ENCODE results near the gene ATXN7L1. TPM values are rescaled to one million over a fixed set of nuclear protein-coding genes. Genes with fewer than 3 reads are reported as not detected.
A peak's percentile ranks its signal among the peaks of the same experiment; 100 is the strongest.

Gene ATXN7L1
- total RNA-seq, 1 donor from 2014 or later, result 20.6 TPM

DNA sequence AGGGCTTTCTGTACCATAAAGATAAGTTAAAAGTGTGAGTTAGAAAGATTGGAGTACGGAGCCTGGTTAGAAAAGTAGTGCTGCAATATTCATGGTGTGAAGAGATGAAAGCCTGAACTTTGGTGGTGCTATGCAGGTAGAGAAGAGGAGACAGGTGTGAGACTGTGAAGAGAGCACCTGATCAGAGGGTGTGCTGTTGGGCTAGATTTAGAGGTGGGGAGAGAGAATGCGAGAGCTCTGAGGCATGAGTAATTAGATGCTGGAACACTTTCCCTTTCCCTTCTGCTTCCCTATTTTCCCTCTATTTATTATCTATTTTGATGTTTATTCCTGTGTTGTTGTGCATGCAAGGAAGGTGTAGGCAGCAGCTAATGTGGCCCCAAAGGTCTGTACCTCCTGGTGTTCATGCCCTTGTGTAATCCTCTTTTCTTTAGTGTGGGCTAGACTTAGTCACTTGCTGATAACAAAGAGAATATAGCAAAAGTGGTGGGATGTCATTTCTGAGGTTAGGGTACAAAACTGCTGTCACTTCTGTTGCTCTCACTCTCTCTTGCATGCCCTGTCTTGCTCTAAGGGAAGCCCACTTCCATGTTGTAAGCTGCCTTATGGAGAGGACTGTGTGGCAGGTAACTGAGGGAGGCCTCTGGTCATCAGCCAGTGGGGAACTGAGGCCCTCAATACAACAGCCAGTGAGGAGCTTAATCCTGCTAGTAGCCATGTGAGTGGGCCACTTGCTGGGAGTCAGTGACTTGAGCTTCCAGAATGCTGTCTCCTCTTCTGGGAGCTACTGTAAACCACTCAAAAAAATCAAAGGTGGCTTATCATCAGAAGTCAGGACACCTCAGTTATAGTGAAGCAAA, 2.6 kb upstream of the ATXN7L1 start:
- Mint-ChIP-seq H3K27me3 (ENCODE audit: unreplicated experiment) (peaks cover 9% of the 10 kb centered on the region), H3K36me3 (ENCODE audit: unreplicated experiment) (no peaks in the 10 kb centered on the region), H3K4me1 (ENCODE audit: low read depth, unreplicated experiment) (peaks cover 35% of the 10 kb centered on the region)

DNA sequence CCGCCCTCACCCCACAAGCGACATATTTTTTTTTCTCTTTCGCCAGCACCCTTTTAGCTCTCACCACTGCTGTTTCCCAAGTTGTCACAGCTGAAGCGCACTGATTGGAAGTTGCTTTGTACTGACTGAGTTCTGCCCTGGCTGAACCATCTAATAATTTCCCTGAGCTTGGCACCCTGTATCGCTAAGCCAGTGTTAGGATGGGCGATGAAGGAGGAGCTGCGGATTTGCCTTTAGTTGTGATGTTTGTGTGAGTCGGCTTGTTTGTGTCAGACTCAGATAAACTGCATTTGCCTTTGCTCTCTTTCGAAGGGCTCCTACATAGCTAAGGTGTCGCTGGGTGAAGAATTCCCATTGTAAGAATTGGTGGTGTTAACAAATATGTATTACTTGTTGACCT, 1.3 kb upstream of the ATXN7L1 start:
- Mint-ChIP-seq H3K4me3 (ENCODE audit: unreplicated experiment) (peak overlapping the region; percentile 95), H3K36me3 (ENCODE audit: unreplicated experiment) (no peaks in the 10 kb centered on the region), H3K9me3 (ENCODE audit: unreplicated experiment) (peaks cover 6% of the 10 kb centered on the region), H3K27ac (ENCODE audit: unreplicated experiment) (peak overlapping the region; percentile 91), H3K27me3 (ENCODE audit: unreplicated experiment) (peaks cover 9% of the 10 kb centered on the region), H3K4me1 (ENCODE audit: low read depth, unreplicated experiment) (peaks cover 35% of the 10 kb centered on the region)
- no peak for DNase-seq
- TF ChIP-seq, protein P1, sequence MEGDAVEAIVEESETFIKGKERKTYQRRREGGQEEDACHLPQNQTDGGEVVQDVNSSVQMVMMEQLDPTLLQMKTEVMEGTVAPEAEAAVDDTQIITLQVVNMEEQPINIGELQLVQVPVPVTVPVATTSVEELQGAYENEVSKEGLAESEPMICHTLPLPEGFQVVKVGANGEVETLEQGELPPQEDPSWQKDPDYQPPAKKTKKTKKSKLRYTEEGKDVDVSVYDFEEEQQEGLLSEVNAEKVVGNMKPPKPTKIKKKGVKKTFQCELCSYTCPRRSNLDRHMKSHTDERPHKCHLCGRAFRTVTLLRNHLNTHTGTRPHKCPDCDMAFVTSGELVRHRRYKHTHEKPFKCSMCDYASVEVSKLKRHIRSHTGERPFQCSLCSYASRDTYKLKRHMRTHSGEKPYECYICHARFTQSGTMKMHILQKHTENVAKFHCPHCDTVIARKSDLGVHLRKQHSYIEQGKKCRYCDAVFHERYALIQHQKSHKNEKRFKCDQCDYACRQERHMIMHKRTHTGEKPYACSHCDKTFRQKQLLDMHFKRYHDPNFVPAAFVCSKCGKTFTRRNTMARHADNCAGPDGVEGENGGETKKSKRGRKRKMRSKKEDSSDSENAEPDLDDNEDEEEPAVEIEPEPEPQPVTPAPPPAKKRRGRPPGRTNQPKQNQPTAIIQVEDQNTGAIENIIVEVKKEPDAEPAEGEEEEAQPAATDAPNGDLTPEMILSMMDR (IDR thresholded peaks at IDR 0.05; ENCODE audit: partially characterized antibody, unreplicated experiment), result no peak

More for the DNA sequence above, 2.6 kb upstream of the ATXN7L1 start:
- DNase-seq, result no peak
- TF ChIP-seq, protein P1 (IDR thresholded peaks at IDR 0.05; ENCODE audit: partially characterized antibody, unreplicated experiment), result no peak
- Mint-ChIP-seq H3K27ac (ENCODE audit: unreplicated experiment) (peak overlapping the region; percentile 91), H3K9me3 (ENCODE audit: unreplicated experiment) (peaks cover 6% of the 10 kb centered on the region), H3K4me3 (ENCODE audit: unreplicated experiment) (peak overlapping the region; percentile 95)

DNA sequence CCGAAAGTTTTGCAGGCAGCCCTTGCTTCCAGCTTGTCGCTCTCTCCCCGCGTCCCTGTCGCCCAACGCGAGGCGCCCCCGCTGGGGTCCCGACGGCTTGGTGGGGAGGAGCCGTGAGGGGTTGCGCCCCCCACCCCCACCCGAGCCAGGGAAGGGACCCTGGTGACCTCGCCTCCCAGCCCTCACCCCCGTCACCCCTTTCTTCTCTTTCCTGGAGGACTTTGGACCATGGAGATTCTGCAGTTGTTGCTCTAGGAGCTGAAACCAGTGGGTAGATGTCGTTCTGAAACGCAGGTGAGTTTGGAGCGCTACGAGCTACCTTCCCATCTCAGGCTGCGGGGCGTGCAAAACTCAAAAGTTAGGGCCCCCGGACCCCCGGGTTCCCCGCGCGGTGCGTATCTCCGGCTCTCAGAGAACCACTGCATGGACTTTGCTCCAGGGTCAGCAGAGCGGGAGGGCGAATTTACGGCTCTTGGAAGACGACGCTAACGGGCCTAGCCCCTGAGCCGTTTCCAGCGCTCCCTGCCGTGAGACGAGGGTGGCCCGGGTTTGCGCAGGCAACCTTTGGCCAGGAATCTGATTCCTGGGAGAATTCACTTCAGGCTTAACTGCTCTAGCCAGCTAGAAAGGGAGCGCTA, 684 bp upstream of the ATXN7L1 start:
- H3K4me1 Mint-ChIP-seq (ENCODE audit: low read depth, unreplicated experiment), result peaks cover 35% of the 10 kb centered on the region
- TF ChIP-seq, protein P1 (IDR thresholded peaks at IDR 0.05; ENCODE audit: partially characterized antibody, unreplicated experiment), result no peak
- peaks cover 9% of the 10 kb centered on the region for H3K27me3 Mint-ChIP-seq (ENCODE audit: unreplicated experiment)
- no peaks in the 10 kb centered on the region for H3K36me3 Mint-ChIP-seq (ENCODE audit: unreplicated experiment)
- H3K27ac Mint-ChIP-seq (ENCODE audit: unreplicated experiment), result peak overlapping the region; percentile 91
- H3K4me3 Mint-ChIP-seq (ENCODE audit: unreplicated experiment), result peak overlapping the region; percentile 95
- peak; percentile 60 for DNase-seq
- peaks cover 6% of the 10 kb centered on the region for H3K9me3 Mint-ChIP-seq (ENCODE audit: unreplicated experiment)

DNA sequence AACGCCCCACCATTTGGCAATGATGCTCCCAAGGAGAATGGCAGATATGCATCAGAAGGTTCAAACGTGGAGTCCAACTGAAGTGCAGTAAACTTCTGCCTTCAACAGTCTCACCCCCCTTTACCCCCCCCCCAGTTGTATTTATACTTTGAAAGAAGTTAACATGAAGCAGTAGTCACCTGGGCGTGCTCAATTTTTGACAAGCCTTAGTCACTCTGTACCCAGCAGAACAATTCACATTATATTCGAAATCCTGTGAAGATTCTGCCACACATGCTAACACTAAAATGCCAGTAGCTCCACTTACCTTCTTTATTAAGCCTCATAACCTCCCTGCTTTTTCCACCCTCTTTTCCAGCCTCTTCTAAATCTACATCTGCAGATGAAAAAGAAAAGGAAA, 894 bp downstream of the ATXN7L1 start:
- TF ChIP-seq, protein P1 (IDR thresholded peaks at IDR 0.05; ENCODE audit: partially characterized antibody, unreplicated experiment), result no peak
- H3K36me3 Mint-ChIP-seq (ENCODE audit: unreplicated experiment), result no peaks in the 10 kb centered on the region
- H3K27ac Mint-ChIP-seq (ENCODE audit: unreplicated experiment), result peak overlapping the region; percentile 99
- peaks cover 25% of the 10 kb centered on the region for H3K4me1 Mint-ChIP-seq (ENCODE audit: low read depth, unreplicated experiment)
- peaks cover 6% of the 10 kb centered on the region for H3K9me3 Mint-ChIP-seq (ENCODE audit: unreplicated experiment)
- peaks cover 9% of the 10 kb centered on the region for H3K27me3 Mint-ChIP-seq (ENCODE audit: unreplicated experiment)
- no peak for DNase-seq
- H3K4me3 Mint-ChIP-seq (ENCODE audit: unreplicated experiment), result peak overlapping the region; percentile 94

DNA sequence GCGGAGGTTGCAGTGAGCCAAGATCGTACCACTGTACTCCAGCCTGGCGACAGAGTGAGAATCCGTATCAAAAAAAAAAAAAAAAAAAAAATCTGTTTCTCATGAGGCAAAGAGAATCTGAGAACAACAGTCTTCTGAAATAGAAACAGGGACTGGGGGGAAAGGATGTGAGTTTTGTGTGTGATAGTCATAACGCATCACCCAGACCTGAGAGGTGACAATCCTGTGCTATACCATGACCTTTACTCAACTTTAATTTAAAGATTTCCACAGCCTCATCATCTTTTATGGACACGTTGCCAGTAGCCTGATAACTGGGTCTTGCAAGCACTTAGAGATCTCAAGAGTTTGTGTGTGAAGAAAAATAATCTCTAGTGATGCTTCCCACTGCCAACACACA, 2.3 kb downstream of the ATXN7L1 start:
- DNase-seq, result no peak
- H3K4me1 Mint-ChIP-seq (ENCODE audit: low read depth, unreplicated experiment), result peaks cover 17% of the 10 kb centered on the region

More for the DNA sequence above, 2.3 kb downstream of the ATXN7L1 start:
- no peak overlapping the region for H3K4me3 Mint-ChIP-seq (ENCODE audit: unreplicated experiment)
- peaks cover 8% of the 10 kb centered on the region for H3K9me3 Mint-ChIP-seq (ENCODE audit: unreplicated experiment)
- H3K27me3 Mint-ChIP-seq (ENCODE audit: unreplicated experiment), result peaks cover 9% of the 10 kb centered on the region
- no peak overlapping the region for H3K27ac Mint-ChIP-seq (ENCODE audit: unreplicated experiment)
- TF ChIP-seq, protein P1 (IDR thresholded peaks at IDR 0.05; ENCODE audit: partially characterized antibody, unreplicated experiment), result no peak
- H3K36me3 Mint-ChIP-seq (ENCODE audit: unreplicated experiment), result no peaks in the 10 kb centered on the region
